Measurements from ENCODE around the gene ZC3H12C.
"Not testable (repeated sequence)": the region's sequence is repeated elsewhere in the genome, so short reads cannot be mapped to it uniquely, and the experiment has no call there.

ZC3H12C gene

DNA sequence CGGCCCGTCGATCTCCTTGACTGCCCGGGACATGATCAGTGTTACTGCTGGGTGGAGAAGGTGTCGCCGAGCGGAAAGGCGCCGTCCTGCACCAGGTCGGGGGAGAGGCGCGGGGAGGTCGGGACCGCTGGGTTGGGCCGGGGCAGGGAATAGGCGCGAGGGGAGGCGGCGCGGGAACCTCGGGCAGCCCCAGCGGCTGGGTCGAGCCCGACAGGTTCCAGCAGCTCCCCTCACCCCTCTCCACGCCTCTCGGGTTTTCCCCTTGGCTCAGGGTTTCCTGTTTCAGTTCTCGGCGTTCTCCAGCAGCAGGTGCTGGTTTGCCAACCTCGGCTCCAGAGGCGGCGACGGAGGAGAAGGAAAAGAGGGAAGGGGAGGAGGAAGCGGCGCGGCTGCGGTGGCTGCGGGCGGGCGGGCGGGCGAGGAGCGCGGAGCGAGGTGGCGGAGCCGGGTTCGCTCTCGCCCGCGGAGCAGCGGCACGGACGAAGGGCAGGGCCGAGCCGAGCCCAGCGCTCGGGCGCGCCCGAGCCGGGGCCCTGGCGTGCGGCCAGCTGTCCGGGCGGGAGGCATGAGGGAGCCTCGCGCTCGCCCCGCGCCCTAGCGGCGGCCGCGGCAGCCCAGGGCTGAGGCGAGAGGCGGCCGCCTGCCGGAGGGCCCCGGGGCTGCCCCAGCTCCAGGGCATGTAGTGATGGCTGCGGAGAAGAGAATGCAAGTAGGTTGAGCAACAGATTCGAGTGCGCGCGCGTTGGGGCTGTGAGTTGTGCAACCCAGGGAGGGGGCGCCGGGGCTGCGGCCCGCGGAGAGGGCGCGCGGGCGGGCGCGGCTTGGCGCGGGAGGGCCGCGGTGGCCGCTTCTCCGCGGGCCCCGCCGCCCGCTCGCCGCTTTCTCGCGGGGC lies at the start of gene ZC3H12C:
ZC3H12C (plus strand) TSS at position 878 of the 892 bp plus-strand sequence. CDS start 20 bp downstream, outside the sequence.
- Mint-ChIP-seq H3K4me1 (peaks cover 12% of the 10 kb centered on the region), H3K36me3 (peaks cover 3% of the 10 kb centered on the region), H3K27me3 (peaks cover 48% of the 10 kb centered on the region), H3K27ac (peak within 1 kb of the TSS; percentile 50), H3K4me3 (peak within 1 kb of the TSS; percentile 71), H3K9me3 (no peaks in the 10 kb centered on the region)
- DNase-seq, result peak; percentile 48
- CTCF ChIA-PET, result interaction anchor here (0.9 to 1.0 kb wide), 2 partner anchors 15 to 19 kb away, joined by 3 read pairs; no protein-coding TSS in a partner anchor

GRCh38 chr11:110044226-110044968 lies 48.8 kb upstream of the ZC3H12C start:
- Mint-ChIP-seq H3K27me3 (peaks cover 16% of the 10 kb centered on the region), H3K4me1 (no peaks in the 10 kb centered on the region), H3K4me3 (no peak overlapping the region), H3K36me3 (no peaks in the 10 kb centered on the region), H3K27ac (no peak overlapping the region), H3K9me3 (no peaks in the 10 kb centered on the region)
- CTCF ChIA-PET, result no interaction called here
- DNase-seq, result no peak

GRCh38 chr11:110046775-110047380 lies 46.3 kb upstream of the ZC3H12C start:
- Mint-ChIP-seq H3K36me3 (no peaks in the 10 kb centered on the region), H3K4me3 (no peak overlapping the region), H3K27me3 (peaks cover 14% of the 10 kb centered on the region), H3K27ac (no peak overlapping the region), H3K4me1 (no peaks in the 10 kb centered on the region), H3K9me3 (no peaks in the 10 kb centered on the region)
- no peak for DNase-seq
- CTCF ChIA-PET, result interaction anchor here (0.7 kb wide), 1 partner anchor 123 kb away, joined by 3 read pairs; no protein-coding TSS in a partner anchor

DNA sequence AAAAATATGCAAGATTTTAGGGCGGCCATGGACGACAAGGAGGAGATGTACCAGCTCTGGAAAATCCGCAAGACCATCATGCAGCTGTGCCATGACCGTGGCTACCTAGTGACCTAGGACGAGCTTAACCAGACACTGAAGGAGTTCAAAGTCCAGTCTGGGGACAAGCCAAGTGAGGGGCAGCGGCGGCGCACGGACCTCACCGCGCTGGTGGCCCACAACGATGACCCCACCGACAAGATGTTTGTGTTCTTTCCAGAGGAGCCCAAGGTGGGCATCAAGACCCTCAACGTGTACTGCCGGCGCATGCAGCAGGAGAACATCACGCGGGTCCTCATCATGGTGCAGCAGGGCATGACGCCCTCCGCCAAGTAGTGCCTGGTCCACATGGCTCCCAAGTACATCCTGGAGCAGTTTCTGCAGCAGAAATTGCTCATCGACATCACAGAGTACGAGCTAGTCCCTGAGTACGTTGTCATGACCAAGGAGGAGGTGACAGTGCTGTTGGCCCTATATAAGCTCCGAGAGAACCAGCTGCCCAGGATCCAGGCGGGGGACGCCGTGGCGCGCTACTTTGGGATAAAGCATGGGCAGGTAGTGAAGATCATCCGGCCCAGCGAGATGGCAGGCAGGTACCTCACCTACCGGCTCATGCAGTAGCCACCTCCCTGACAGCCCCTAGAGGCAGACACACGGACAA lies 43.5 kb upstream of the ZC3H12C start:
- H3K9me3 Mint-ChIP-seq, result peaks cover 12% of the 10 kb centered on the region
- H3K36me3 Mint-ChIP-seq, result no peaks in the 10 kb centered on the region
- H3K27me3 Mint-ChIP-seq, result no peaks in the 10 kb centered on the region

DNA sequence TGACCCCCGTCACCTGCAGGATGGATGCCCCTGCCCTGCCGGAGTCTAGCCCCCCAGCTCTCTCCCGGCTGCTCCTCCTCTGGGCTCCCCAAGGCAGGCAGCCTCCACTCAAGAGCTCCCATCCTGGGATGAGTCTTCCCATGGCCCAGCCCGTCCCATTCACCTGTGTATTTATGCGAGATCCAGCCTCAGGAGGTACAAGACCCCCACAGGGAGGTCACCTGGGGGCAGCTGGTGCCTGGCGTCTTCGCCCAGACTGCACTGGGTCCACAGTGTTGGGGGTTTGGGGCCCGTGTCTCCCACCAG lies 43.0 kb upstream of the ZC3H12C start:
- Mint-ChIP-seq H3K9me3 (peaks cover 12% of the 10 kb centered on the region), H3K27ac (no peak overlapping the region), H3K27me3 (no peaks in the 10 kb centered on the region), H3K4me1 (no peaks in the 10 kb centered on the region), H3K36me3 (no peaks in the 10 kb centered on the region), H3K4me3 (no peak overlapping the region)
- CTCF ChIA-PET, result no interaction called here
- no peak for DNase-seq

More for the DNA sequence above, 43.5 kb upstream of the ZC3H12C start:
- Mint-ChIP-seq H3K4me1 (no peaks in the 10 kb centered on the region), H3K4me3 (no peak overlapping the region), H3K27ac (no peak overlapping the region)
- CTCF ChIA-PET, result interaction anchor here (0.6 kb wide), 1 partner anchor 15 kb away, joined by 4 read pairs; no protein-coding TSS in a partner anchor
- DNase-seq, result no peak

DNA sequence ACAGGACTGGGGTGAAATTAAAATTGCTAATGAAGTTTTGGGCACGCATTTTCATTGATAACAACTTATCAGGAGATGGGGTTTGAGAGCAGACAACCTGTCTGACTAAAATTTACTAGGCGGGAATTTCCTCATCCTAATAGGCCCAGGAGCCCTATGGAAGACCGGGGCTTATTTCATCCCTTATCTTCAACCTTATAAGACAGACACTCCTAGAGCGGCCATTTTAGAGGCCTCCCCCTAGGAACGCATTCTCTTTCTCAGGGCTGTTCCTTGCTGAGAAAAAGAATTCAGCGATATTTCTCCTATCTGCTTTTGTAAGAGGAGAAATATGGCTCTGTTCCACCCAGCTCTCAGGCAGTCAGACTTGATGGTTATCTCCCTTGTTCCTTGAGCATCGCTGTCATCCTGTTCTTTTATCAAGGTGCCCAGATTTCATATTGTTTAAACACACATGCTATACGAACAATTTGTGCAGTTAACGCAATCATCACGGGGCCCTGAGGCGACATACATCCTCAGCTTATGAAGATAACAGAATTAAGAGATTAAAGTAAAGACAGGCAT lies 39.3 kb upstream of the ZC3H12C start:
- Mint-ChIP-seq H3K36me3 (no peaks in the 10 kb centered on the region), H3K9me3 (peaks cover 12% of the 10 kb centered on the region), H3K4me1 (no peaks in the 10 kb centered on the region), H3K27ac (no peak overlapping the region), H3K27me3 (peaks cover 5% of the 10 kb centered on the region), H3K4me3 (no peak overlapping the region)
- CTCF ChIA-PET, result interaction anchor here (0.7 kb wide), 1 partner anchor 445 kb away, joined by 3 read pairs; no protein-coding TSS in a partner anchor
- DNase-seq, result no peak

DNA sequence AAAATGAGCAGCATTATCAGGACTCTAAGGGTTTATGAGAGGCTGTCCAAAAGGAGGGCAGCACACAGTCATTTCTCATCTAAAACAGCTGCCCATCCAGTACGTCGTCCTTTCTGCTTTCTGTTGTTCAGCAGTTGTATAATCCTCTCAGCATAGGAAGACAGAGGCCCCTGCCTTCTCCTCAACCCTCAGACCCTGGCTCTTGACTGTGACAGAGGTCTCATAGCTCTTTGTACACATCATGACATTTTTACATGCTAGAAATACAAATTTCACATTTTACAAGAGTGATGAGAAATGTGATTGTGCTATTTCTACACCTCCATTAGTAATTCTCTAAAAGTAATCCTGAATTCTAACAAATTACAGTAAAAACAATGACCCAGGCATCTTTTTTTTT lies 36.2 kb upstream of the ZC3H12C start:
- Mint-ChIP-seq H3K4me1 (no peaks in the 10 kb centered on the region), H3K27ac (no peak overlapping the region), H3K27me3 (peaks cover 6% of the 10 kb centered on the region), H3K36me3 (no peaks in the 10 kb centered on the region), H3K4me3 (no peak overlapping the region), H3K9me3 (peaks cover 12% of the 10 kb centered on the region)
- no peak for DNase-seq
- CTCF ChIA-PET, result no interaction called here

DNA sequence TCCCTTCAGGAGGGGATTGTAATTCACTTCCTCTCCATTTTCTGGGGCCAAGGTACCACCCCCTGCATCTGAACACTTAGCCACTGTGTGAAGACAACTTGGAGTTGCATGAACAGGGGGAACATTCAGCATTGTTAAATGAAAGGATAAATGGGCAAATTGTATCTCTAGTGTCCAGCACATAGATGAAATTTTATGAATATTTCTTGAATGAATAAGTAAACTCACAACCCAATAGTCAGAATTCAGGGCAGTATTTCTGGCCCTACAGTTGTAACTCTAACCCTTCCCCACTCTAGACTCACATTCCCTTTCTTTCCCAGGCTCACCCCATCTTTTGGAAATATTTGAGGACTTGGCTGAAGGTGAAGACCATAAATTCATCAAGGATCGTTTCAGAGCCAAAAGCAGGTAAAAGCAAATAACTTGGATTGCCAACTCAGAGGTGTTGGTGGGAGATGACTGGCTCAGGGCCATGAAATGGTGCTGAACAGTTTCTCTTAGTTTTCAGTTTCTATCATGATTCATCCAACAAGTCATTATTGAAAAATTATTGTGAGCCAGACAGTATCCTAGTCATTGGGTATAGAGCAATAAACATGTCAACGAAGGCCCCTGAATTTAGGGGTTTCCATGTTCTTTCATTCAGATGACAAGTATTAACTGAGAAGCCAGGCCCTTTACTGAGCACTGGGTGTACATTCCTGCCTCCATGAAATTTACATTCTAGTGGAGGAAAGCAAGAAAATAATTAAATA lies 33.3 kb upstream of the ZC3H12C start:
- no peaks in the 10 kb centered on the region for H3K9me3 Mint-ChIP-seq
- H3K27me3 Mint-ChIP-seq, result peaks cover 11% of the 10 kb centered on the region
- no peaks in the 10 kb centered on the region for H3K4me1 Mint-ChIP-seq
- CTCF ChIA-PET, result no interaction called here
- H3K27ac Mint-ChIP-seq, result no peak overlapping the region
- no peak for DNase-seq
- H3K4me3 Mint-ChIP-seq, result no peak overlapping the region
- no peaks in the 10 kb centered on the region for H3K36me3 Mint-ChIP-seq

- DNase-seq, result no peak
- H3K27ac Mint-ChIP-seq, result no peak overlapping the region
- peaks cover 11% of the 10 kb centered on the region for H3K27me3 Mint-ChIP-seq
- no peaks in the 10 kb centered on the region for H3K4me1 Mint-ChIP-seq
- no peaks in the 10 kb centered on the region for H3K36me3 Mint-ChIP-seq
- CTCF ChIA-PET, result no interaction called here
- no peak overlapping the region for H3K4me3 Mint-ChIP-seq
- H3K9me3 Mint-ChIP-seq, result no peaks in the 10 kb centered on the region
These were observed 31.9 kb upstream of the ZC3H12C start for GRCh38 chr11:110061296-110061695.

DNA sequence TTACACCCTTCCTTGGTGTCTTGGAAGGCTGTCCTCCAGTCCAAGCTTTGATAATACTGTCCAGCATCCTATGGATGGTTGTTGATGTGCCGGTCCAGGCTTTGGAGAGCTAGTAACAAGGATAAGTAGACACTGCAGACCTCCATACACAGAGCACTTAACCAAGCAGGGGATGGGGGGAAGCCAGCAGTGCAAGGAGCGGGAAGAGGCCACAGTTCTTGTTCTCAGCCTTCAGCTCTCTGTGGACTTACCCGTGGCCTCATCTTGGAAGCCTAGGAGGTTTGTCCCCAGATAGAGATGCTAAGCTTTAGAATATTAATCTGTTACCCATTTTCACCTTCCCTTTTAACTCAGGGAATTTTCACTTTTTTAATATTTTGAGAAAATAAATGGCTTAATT lies 30.9 kb upstream of the ZC3H12C start:
- CTCF ChIA-PET, result no interaction called here
- Mint-ChIP-seq H3K36me3 (no peaks in the 10 kb centered on the region), H3K4me3 (no peak overlapping the region), H3K4me1 (no peaks in the 10 kb centered on the region), H3K27me3 (peaks cover 11% of the 10 kb centered on the region), H3K27ac (no peak overlapping the region), H3K9me3 (no peaks in the 10 kb centered on the region)
- DNase-seq, result no peak

GRCh38 chr11:110065189-110065588 lies 28.0 kb upstream of the ZC3H12C start:
- Mint-ChIP-seq H3K4me3 (no peak overlapping the region), H3K9me3 (no peaks in the 10 kb centered on the region), H3K36me3 (no peaks in the 10 kb centered on the region), H3K27me3 (peaks cover 5% of the 10 kb centered on the region), H3K4me1 (no peaks in the 10 kb centered on the region), H3K27ac (no peak overlapping the region)
- no peak for DNase-seq
- CTCF ChIA-PET, result no interaction called here

DNA sequence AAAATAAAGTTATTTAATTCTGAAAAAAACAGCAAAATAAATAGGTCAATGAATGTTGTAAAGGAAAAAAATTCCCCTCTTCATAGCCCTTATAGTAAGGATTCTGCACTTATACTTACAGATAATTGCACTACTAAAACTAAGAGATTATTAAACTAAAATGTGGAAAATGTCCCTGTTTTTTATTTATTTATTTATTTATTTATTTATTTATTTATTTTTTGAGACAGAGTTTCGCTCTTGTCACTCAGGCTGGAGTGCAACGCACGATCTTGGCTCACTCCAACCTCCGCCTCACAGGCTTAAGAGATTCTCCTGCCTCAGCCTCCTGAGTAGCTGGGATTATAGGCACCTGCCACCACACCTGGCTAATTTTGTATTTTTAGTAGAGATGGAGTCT lies 25.2 kb upstream of the ZC3H12C start:
- H3K27me3 Mint-ChIP-seq, H3K9me3 Mint-ChIP-seq, H3K4me3 Mint-ChIP-seq, H3K27ac Mint-ChIP-seq, H3K4me1 Mint-ChIP-seq, DNase-seq, H3K36me3 Mint-ChIP-seq, CTCF ChIA-PET: not testable (repeated sequence)

GRCh38 chr11:110069158-110069737 lies 23.9 kb upstream of the ZC3H12C start:
- CTCF ChIA-PET, result no interaction called here
- no peak for DNase-seq
- H3K9me3 Mint-ChIP-seq, result no peaks in the 10 kb centered on the region
- H3K27me3 Mint-ChIP-seq, result peaks cover 5% of the 10 kb centered on the region
- no peaks in the 10 kb centered on the region for H3K4me1 Mint-ChIP-seq
- no peak overlapping the region for H3K27ac Mint-ChIP-seq
- no peak overlapping the region for H3K4me3 Mint-ChIP-seq
- no peaks in the 10 kb centered on the region for H3K36me3 Mint-ChIP-seq
